ENCODE measurements around the gene GSTM4. TPM values are rescaled to one million over a fixed set of nuclear protein-coding genes. Genes with fewer than 3 reads are reported as not detected.

GSTM4 gene
- total and polyA plus RNA-seq, 2 of the 4 experiments (the other 2 are of a cell fraction), result 10.4 to 37.8 TPM

DNA sequence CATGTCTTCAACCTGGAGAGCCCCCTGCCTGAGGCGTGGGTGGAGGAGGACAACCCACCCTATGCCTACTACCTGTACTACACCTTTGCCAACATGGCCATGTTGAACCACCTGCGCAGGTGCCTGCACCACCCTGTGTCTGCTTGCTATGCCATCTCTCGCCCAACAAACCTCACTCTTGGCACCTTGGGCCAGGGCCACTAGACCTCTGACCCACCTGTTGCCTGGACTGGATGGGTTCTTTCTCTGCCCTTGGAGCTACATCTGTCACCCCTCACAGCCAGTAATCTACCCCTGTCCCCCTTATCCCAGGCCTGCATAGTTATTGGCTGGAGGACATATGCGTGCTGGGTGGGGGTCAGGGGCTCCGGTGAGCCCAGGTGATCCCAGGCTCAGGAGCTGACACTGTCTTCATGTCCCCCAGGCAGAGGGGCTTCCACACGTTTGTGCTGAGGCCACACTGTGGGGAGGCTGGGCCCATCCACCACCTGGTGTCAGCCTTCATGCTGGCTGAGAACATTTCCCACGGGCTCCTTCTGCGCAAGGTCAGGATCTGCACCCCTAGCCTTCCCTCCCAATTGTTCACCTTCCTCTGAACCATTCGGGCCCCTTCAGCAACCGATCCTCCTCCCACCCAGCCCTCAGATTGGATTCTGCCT is 26.4 kb upstream of the GSTM4 start:
- H2BK120ac ChIP-seq (ENCODE audit: low read depth, low read length), result no peak overlapping the region
- no peak overlapping the region for H3K4me2 ChIP-seq (ENCODE audit: low read depth, low read length)
- H3K4ac ChIP-seq (ENCODE audit: low read depth, low read length), result no peak overlapping the region
- no peak overlapping the region for H3K9ac ChIP-seq (ENCODE audit: low read depth, low read length)
- no peaks in the 10 kb centered on the region for H3K9me3 ChIP-seq (ENCODE audit: control insufficient read depth, insufficient read depth, low read length)
- intact Hi-C loops (cut with micrococcal nuclease), result loop anchor here (10.0 kb wide), 1 partner anchor 345 kb away; the partner anchor contains the start of gene PSRC1
- no peak overlapping the region for H2BK5ac ChIP-seq (ENCODE audit: low read depth, low read length, poor library complexity, severe bottlenecking)
- 94% methylated on average over 5 of the region's 10 CpGs; no CpG with 5 or more reads in 1 of the 2 experiments for WGBS, 2 experiments (ENCODE audit: extremely low coverage in 2 of 2, insufficient read length in 1 of 2)
- no peak overlapping the region for H3K4me3 ChIP-seq (ENCODE audit: insufficient read depth, low read depth, low read length)
- H4K8ac ChIP-seq (ENCODE audit: low read depth in 2 of 2, low read length in 2 of 2), result no peak overlapping the region
- POLR2A ChIA-PET (ENCODE audit: unreplicated experiment), result no interaction called here
- in situ Hi-C loops (cut with MboI; ENCODE audit: low sequenced_read_pairs), result no loop called here
- no peak for DNase-seq
- no peak overlapping the region for H3K14ac ChIP-seq (replicated peaks; ENCODE audit: low read depth, low read length)
- no peak overlapping the region for H2AK9ac ChIP-seq (replicated peaks; ENCODE audit: low read depth, low read length, poor library complexity)
- peaks cover 26 to 55% of the 10 kb centered on the region in 2 experiments for H3K79me1 ChIP-seq (ENCODE audit: low read depth in 1 of 2, low read length in 2 of 2)
- dilution Hi-C loops (cut with HindIII; ENCODE audit: low sequenced_read_pairs, unreplicated experiment), result no loop called here
- no peak overlapping the region for H2BK20ac ChIP-seq (ENCODE audit: low read depth, low read length)
- H3K18ac ChIP-seq (ENCODE audit: low read depth, low read length), result no peak overlapping the region
- CTCF ChIA-PET, result interaction anchor here (1.2 kb wide), 1 partner anchor 10 kb away, joined by 6 read pairs; the partner anchor contains the start of genes AMPD2 and GNAT2
- no peak overlapping the region for H2AFZ ChIP-seq (replicated peaks; ENCODE audit: low read length, poor library complexity)
- TF ChIP-seq SMC3 (IDR thresholded peaks at IDR 0.05; ENCODE audit: low read depth, low read length) (no peak), CHD1 (IDR thresholded peaks at IDR 0.05; ENCODE audit: low read depth, low read length) (no peak), CEBPB (IDR thresholded peaks at IDR 0.05; ENCODE audit: low read depth, low read length) (no peak), MAZ (IDR thresholded peaks at IDR 0.05; ENCODE audit: borderline replicate concordance, low read depth, low read length) (no peak), CTCF (conservative IDR thresholded peaks at IDR 0.05; ENCODE audit: low read depth, low read length) (no peak), ELK1 (IDR thresholded peaks at IDR 0.05; ENCODE audit: borderline replicate concordance, low read depth, low read length) (no peak), RFX5 (IDR thresholded peaks at IDR 0.05; ENCODE audit: low read depth, low read length) (no peak), BHLHE40 (IDR thresholded peaks at IDR 0.05; ENCODE audit: low read depth, low read length) (no peak), NFE2L2 (IDR thresholded peaks at IDR 0.05; ENCODE audit: low read depth, low read length) (no peak), POLR2A (IDR thresholded peaks at IDR 0.05; ENCODE audit: low read depth, low read length) (no peak), FOS (IDR thresholded peaks at IDR 0.05; ENCODE audit: low read depth, low read length) (no peak), MAFK (IDR thresholded peaks at IDR 0.05; ENCODE audit: low read depth, low read length) (no peak), RCOR1 (IDR thresholded peaks at IDR 0.05; ENCODE audit: insufficient replicate concordance, low read length) (no peak), RAD21 (IDR thresholded peaks at IDR 0.05; ENCODE audit: low read length) (no peak), MXI1 (IDR thresholded peaks at IDR 0.05; ENCODE audit: borderline replicate concordance, low read depth, low read length) (no peak)
- TF ChIP-seq, protein P1, sequence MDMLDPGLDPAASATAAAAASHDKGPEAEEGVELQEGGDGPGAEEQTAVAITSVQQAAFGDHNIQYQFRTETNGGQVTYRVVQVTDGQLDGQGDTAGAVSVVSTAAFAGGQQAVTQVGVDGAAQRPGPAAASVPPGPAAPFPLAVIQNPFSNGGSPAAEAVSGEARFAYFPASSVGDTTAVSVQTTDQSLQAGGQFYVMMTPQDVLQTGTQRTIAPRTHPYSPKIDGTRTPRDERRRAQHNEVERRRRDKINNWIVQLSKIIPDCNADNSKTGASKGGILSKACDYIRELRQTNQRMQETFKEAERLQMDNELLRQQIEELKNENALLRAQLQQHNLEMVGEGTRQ (IDR thresholded peaks at IDR 0.05; ENCODE audit: low read depth, low read length), result no peak
- H3K56ac ChIP-seq (ENCODE audit: extremely low read depth, insufficient read depth, low read length), result no peak overlapping the region
- H4K20me1 ChIP-seq (ENCODE audit: insufficient read depth, low read length), result peaks cover 30% of the 10 kb centered on the region
- no peak overlapping the region for H4K91ac ChIP-seq (ENCODE audit: insufficient read depth, low read depth, low read length)
- no peak overlapping the region for H2AK5ac ChIP-seq (ENCODE audit: low read depth, low read length)
- no peak overlapping the region for H4K5ac ChIP-seq (ENCODE audit: low read depth, low read length)
- no peaks in the 10 kb centered on the region for H3K9me1 ChIP-seq (ENCODE audit: insufficient read depth, low read length)
- H3K36me3 ChIP-seq (ENCODE audit: control insufficient read depth, insufficient read depth, low read length), result peaks cover 68% of the 10 kb centered on the region
- no peak overlapping the region for H3K23ac ChIP-seq (ENCODE audit: low read depth, low read length)
- no peak overlapping the region for H2BK15ac ChIP-seq (ENCODE audit: low read depth, low read length)
- H3K4me1 ChIP-seq (ENCODE audit: control insufficient read depth, insufficient read depth, low read length), result peaks cover 3% of the 10 kb centered on the region; the same call in 1 of the 2 replicates
- no peaks in the 10 kb centered on the region for H3K27me3 ChIP-seq (ENCODE audit: control insufficient read depth, insufficient read depth, low read length)
- no peak for ATAC-seq (ENCODE audit: low read depth)
- H3K27ac ChIP-seq (ENCODE audit: insufficient read depth, low read length), result no peak overlapping the region
- no TSS peak for BruUV-seq (replicated peaks)
